ENCODE results near the gene DNAH5. TPM values are rescaled to one million over a fixed set of nuclear protein-coding genes. Genes with fewer than 3 reads are reported as not detected.

Gene DNAH5
- total and polyA plus RNA-seq, 2 donors (not counting 3 experiments of a cell fraction or from before 2014, with no cell fraction given) = 0.23 to 1.7 TPM

GRCh38 chr5:13814301-13814700 lies 130.2 kb downstream of the DNAH5 start:
- dilution Hi-C loops (cut with MboI; ENCODE audit: extremely low pct_ligation_motif_present, low sequenced_read_pairs) = no loop called here

GRCh38 chr5:13809921-13810320 lies 134.6 kb downstream of the DNAH5 start:
- TF ChIP-seq GATA2 (IDR thresholded peaks at IDR 0.05; ENCODE audit: insufficient read depth, insufficient read length, low read depth, low read length) = no peak
- no peak for TF ChIP-seq MAX (IDR thresholded peaks at IDR 0.05; ENCODE audit: insufficient read depth, insufficient read length)
- TF ChIP-seq MYC (IDR thresholded peaks at IDR 0.05; ENCODE audit: low read depth, low read length) = no peak
- TF ChIP-seq JUN (IDR thresholded peaks at IDR 0.05; ENCODE audit: borderline replicate concordance, insufficient read depth, insufficient read length, low read depth) = no peak
- TF ChIP-seq EZH2 (IDR thresholded peaks at IDR 0.05; ENCODE audit: borderline replicate concordance, low read depth, low read length, severe bottlenecking) = no peak
- TF ChIP-seq FOS (IDR thresholded peaks at IDR 0.05; ENCODE audit: borderline replicate concordance, insufficient read depth, low read length) = no peak
- no peak for TF ChIP-seq POLR2AphosphoS5 (IDR thresholded peaks at IDR 0.05; ENCODE audit: insufficient read depth, low read depth, low read length)
- no peak for TF ChIP-seq CTCF (IDR thresholded peaks at IDR 0.05; ENCODE audit: extremely low read depth in 1 of 2, insufficient read depth in 1 of 2, low read depth in 1 of 2, low read length in 2 of 2)
- no peak for TF ChIP-seq POLR2A (IDR thresholded peaks at IDR 0.05; ENCODE audit: low read depth, low read length)
- Histone ChIP-seq H3K79me2 (ENCODE audit: control insufficient read depth, insufficient read depth, low read length) (no peaks in the 10 kb centered on the region), H4K20me1 (replicated peaks; ENCODE audit: control insufficient read depth, extremely low read depth, insufficient read depth, low read length) (no peaks in the 10 kb centered on the region), H3K36me3 (ENCODE audit: control insufficient read depth in 2 of 2, extremely low read depth in 1 of 2, insufficient read depth in 2 of 2, low read length in 2 of 2) (no peaks in the 10 kb centered on the region), H2AFZ (ENCODE audit: low read depth, low read length) (no peak overlapping the region), H3K9me3 (replicated peaks; ENCODE audit: control insufficient read depth, insufficient read depth, low read length) (no peaks in the 10 kb centered on the region), H3K27me3 (ENCODE audit: control insufficient read depth in 2 of 2, insufficient read depth in 2 of 2, low read length in 2 of 2) (no peaks in the 10 kb centered on the region), H3K9ac (replicated peaks; ENCODE audit: extremely low read depth, insufficient read depth, low read length) (no peak overlapping the region), H3K4me3 (replicated peaks in 1 of 3; ENCODE audit: insufficient read depth in 1 of 3, low read depth in 1 of 3, low read length in 3 of 3) (no peak overlapping the region), H3K4me1 (ENCODE audit: control insufficient read depth, extremely low read depth, insufficient read depth, low read length) (no peaks in the 10 kb centered on the region), H3K9me1 (replicated peaks; ENCODE audit: control insufficient read depth, extremely low read depth, insufficient read depth, low read length) (no peaks in the 10 kb centered on the region), H3K27ac (ENCODE audit: insufficient read depth, low read depth, low read length) (no peak overlapping the region), H3K4me2 (ENCODE audit: insufficient read depth, low read length) (no peak overlapping the region)
- BruUV-seq (replicated peaks) = no TSS peak
- POLR2A ChIA-PET = no interaction called here
- dilution Hi-C loops (cut with MboI; ENCODE audit: extremely low pct_ligation_motif_present, low sequenced_read_pairs) (no loop called here), intact Hi-C loops (cut with micrococcal nuclease) (no loop called here)
- FAIRE-seq (no peak), DNase-seq (ENCODE audit: low read depth, low spot score) (no peak)
- CTCF ChIA-PET = no interaction called here

More at GRCh38 chr5:13814301-13814700, 130.2 kb downstream of the DNAH5 start:
- Histone ChIP-seq H3K9me3 (replicated peaks; ENCODE audit: control insufficient read depth, insufficient read depth, low read length) (no peaks in the 10 kb centered on the region), H3K9me1 (replicated peaks; ENCODE audit: control insufficient read depth, extremely low read depth, insufficient read depth, low read length) (no peaks in the 10 kb centered on the region), H3K79me2 (ENCODE audit: control insufficient read depth, insufficient read depth, low read length) (no peaks in the 10 kb centered on the region), H4K20me1 (replicated peaks; ENCODE audit: control insufficient read depth, extremely low read depth, insufficient read depth, low read length) (no peaks in the 10 kb centered on the region), H3K4me1 (ENCODE audit: control insufficient read depth, extremely low read depth, insufficient read depth, low read length) (no peaks in the 10 kb centered on the region), H3K27me3 (ENCODE audit: control insufficient read depth in 2 of 2, insufficient read depth in 2 of 2, low read length in 2 of 2) (no peaks in the 10 kb centered on the region), H3K36me3 (ENCODE audit: control insufficient read depth in 2 of 2, extremely low read depth in 1 of 2, insufficient read depth in 2 of 2, low read length in 2 of 2) (no peaks in the 10 kb centered on the region), H3K27ac (ENCODE audit: insufficient read depth, low read depth, low read length) (no peak overlapping the region), H3K9ac (replicated peaks; ENCODE audit: extremely low read depth, insufficient read depth, low read length) (no peak overlapping the region), H3K4me2 (ENCODE audit: insufficient read depth, low read length) (no peak overlapping the region), H2AFZ (ENCODE audit: low read depth, low read length) (no peak overlapping the region), H3K4me3 (replicated peaks in 1 of 3; ENCODE audit: insufficient read depth in 1 of 3, low read depth in 1 of 3, low read length in 3 of 3) (no peak overlapping the region)
- BruUV-seq (replicated peaks) = no TSS peak
- intact Hi-C loops (cut with micrococcal nuclease) = no loop called here
- DNase-seq (ENCODE audit: low read depth, low spot score) (no peak), FAIRE-seq (no peak)
- POLR2A ChIA-PET = no interaction called here
- TF ChIP-seq FOS (IDR thresholded peaks at IDR 0.05; ENCODE audit: borderline replicate concordance, insufficient read depth, low read length) = no peak
- TF ChIP-seq EZH2 (IDR thresholded peaks at IDR 0.05; ENCODE audit: borderline replicate concordance, low read depth, low read length, severe bottlenecking) = no peak
- no peak for TF ChIP-seq MYC (IDR thresholded peaks at IDR 0.05; ENCODE audit: low read depth, low read length)
- CTCF ChIA-PET = no interaction called here

Measured in endothelial cell of umbilical vein (primary cell).